Muscle of arm (tissue), 12 donors: Measurements from ENCODE around the gene MORC4. TPM values are rescaled to one million over a fixed set of nuclear protein-coding genes. Genes with fewer than 3 reads are reported as not detected.

Experiments
- DNase-seq: peaks from one replicate; pipeline ENCODE4 v3.0.0-alpha.2; 2013
- polyA plus RNA-seq, 12 donors: library from polyadenylated mRNA; unstranded; fragments of 120-200 nt; gene quantifications; one replicate each; pipeline ENCODE4 v1.2.1, GENCODE V29; 2013; ENCODE audit not compliant: insufficient read length in 12 of 12

MORC4 gene
- polyA plus RNA-seq, 12 donors, result 30.3 to 47.7 (median 42.5) TPM; not detected in 1

GRCh38 chrX:106955004-106955772 is 44.8 kb downstream of the MORC4 start:
- no peak for DNase-seq

GRCh38 chrX:106954041-106954440 is 46.0 kb downstream of the MORC4 start:
- no peak for DNase-seq

GRCh38 chrX:106952988-106953387 is 47.0 kb downstream of the MORC4 start:
- DNase-seq, result no peak

GRCh38 chrX:106952538-106952937 is 47.5 kb downstream of the MORC4 start:
- DNase-seq, result no peak

GRCh38 chrX:106952089-106952488 is 47.9 kb downstream of the MORC4 start:
- no peak for DNase-seq

- DNase-seq, result no peak
Observed at GRCh38 chrX:106951230-106951629, 48.8 kb downstream of the MORC4 start.

- DNase-seq, result no peak
Observed at GRCh38 chrX:106950381-106950780, 49.6 kb downstream of the MORC4 start.

GRCh38 chrX:106949366-106949765 is 50.6 kb downstream of the MORC4 start:
- no peak for DNase-seq

GRCh38 chrX:106948641-106949040 is 51.4 kb downstream of the MORC4 start:
- no peak for DNase-seq

GRCh38 chrX:106946464-106946863 is 53.5 kb downstream of the MORC4 start:
- DNase-seq, result no peak

GRCh38 chrX:106940068-106940467 is 59.9 kb downstream of the MORC4 start:
- no peak for DNase-seq

GRCh38 chrX:106939566-106939965 is 60.4 kb downstream of the MORC4 start:
- no peak for DNase-seq

- no peak for DNase-seq
Observed at GRCh38 chrX:106936246-106936645, 63.8 kb downstream of the MORC4 start.

GRCh38 chrX:106935175-106935574 is 64.8 kb downstream of the MORC4 start:
- no peak for DNase-seq

GRCh38 chrX:106933538-106933961 is 66.5 kb downstream of the MORC4 start:
- no peak for DNase-seq

- DNase-seq, result no peak
Observed at GRCh38 chrX:106932960-106933537, 67.0 kb downstream of the MORC4 start.

GRCh38 chrX:106932492-106932923 is 67.5 kb downstream of the MORC4 start:
- DNase-seq, result no peak

GRCh38 chrX:106931831-106932491 is 68.1 kb downstream of the MORC4 start:
- no peak for DNase-seq

GRCh38 chrX:106928227-106928626 is 71.8 kb downstream of the MORC4 start:
- no peak for DNase-seq

GRCh38 chrX:106927700-106928099 is 72.3 kb downstream of the MORC4 start:
- no peak for DNase-seq

GRCh38 chrX:106927023-106927422 is 73.0 kb downstream of the MORC4 start:
- no peak for DNase-seq

- DNase-seq, result no peak
Observed at GRCh38 chrX:106921637-106922036, 78.4 kb downstream of the MORC4 start.

GRCh38 chrX:106919932-106920452 is 80.0 kb downstream of the MORC4 start, which contains the start of gene CLDN2:
Gene CLDN2 (plus strand): TSS chrX:106920402. CDS start chrX:106928229, 7,827 bp downstream.
- DNase-seq, result no peak
